GM12878 (cell line): ENCODE results near the gene B4GALT1. TPM values are rescaled to one million over a fixed set of nuclear protein-coding genes. Genes with fewer than 3 reads are reported as not detected.

Source experiments
- ATAC-seq: fragments of 200-7000 bp; cut with Tn5 transposase; 3 replicates; pipeline ENCODE4 v1.9.1; 2020; ENCODE audit warnings: mild to moderate bottlenecking, moderate library complexity
- BruUV-seq: library from RNA; stranded (reverse); fragments of 400-500 nt; replicated peaks from 2 replicates; lab custom pipeline; 2021; lab: Mats Ljungman, UMichigan
- CTCF ChIA-PET: fragments of 300-600 bp; sonication (Branson Sonifier 250); formaldehyde crosslinking; extraction: SDS; loops from one replicate; lab custom pipeline; 2021; ENCODE audit warnings: inconsistent platforms; lab: Yijun Ruan, JAX
- POLR2A ChIA-PET: fragments of 350-600 bp; formaldehyde crosslinking; extraction: SDS; loops from one replicate; lab custom pipeline; 2021; ENCODE audit warnings: inconsistent platforms; lab: Charles Lee
- RAD21 ChIA-PET: fragments of 300-600 bp; sonication (Branson Sonifier 250); formaldehyde crosslinking; loops from one replicate; lab custom pipeline; 2023; ENCODE audit warnings: antibody characterized with exemption; ENCODE audit not compliant: unreplicated experiment; lab: Charles Lee
- SMC1A ChIA-PET: fragments of 300-600 bp; sonication (Branson Sonifier 250); formaldehyde crosslinking; loops from one replicate; lab custom pipeline; 2023; ENCODE audit not compliant: unreplicated experiment, uncharacterized antibody; lab: Charles Lee
- DNase-seq: peaks from one replicate; pipeline ENCODE4 v3.0.0-alpha.2; 2011; ENCODE audit warnings: low read depth, low spot score
- FAIRE-seq: peaks from 3 replicates; lab custom pipeline; 2011; peaks lifted over from hg19 to GRCh38; lab: Jason Lieb, UNC
- H2AFZ ChIP-seq: 2 replicates; pipeline ENCODE4 v1.6.0; 2011; ENCODE audit warnings: low read depth, low read length, control low read depth; ENCODE audit not compliant: control insufficient read depth
- H3K27ac ChIP-seq: 2 replicates; pipeline ENCODE4 v1.5.1; 2011; ENCODE audit warnings: control low read depth; ENCODE audit not compliant: control insufficient read depth, insufficient read depth
- H3K27me3 ChIP-seq, 2 experiments: replicated peaks in 1 of 2; 2 replicates each; pipeline versions ENCODE4 v1.6.0 to v1.6.1; 2011; ENCODE audit warnings: low read length in 1 of 2; ENCODE audit not compliant: control insufficient read depth in 2 of 2, insufficient read depth in 2 of 2
- H3K36me3 ChIP-seq, 2 experiments: 2 replicates each; pipeline ENCODE4 v1.5.1; 2011; ENCODE audit warnings: low read length in 1 of 2; ENCODE audit not compliant: control insufficient read depth in 2 of 2, insufficient read depth in 2 of 2
- H3K4me1 ChIP-seq: 2 replicates; pipeline ENCODE4 v1.6.1; 2011; ENCODE audit warnings: mild to moderate bottlenecking, low read length, moderate library complexity, mixed read lengths; ENCODE audit not compliant: control insufficient read depth, insufficient read depth
- H3K4me2 ChIP-seq: 2 replicates; pipeline ENCODE4 v1.6.0; 2011; ENCODE audit warnings: control low read depth; ENCODE audit not compliant: control insufficient read depth, insufficient read depth
- H3K4me3 ChIP-seq: fragments of 200-600 bp; sonication (generic); 2 replicates; pipeline ENCODE4 v1.5.1; 2016
- H3K79me2 ChIP-seq: 2 replicates; pipeline ENCODE4 v1.6.0; 2011; ENCODE audit warnings: low read length; ENCODE audit not compliant: control insufficient read depth, insufficient read depth
- H3K9ac ChIP-seq: 2 replicates; pipeline ENCODE4 v1.8.0; 2011; ENCODE audit warnings: low read length, control low read depth, mixed read lengths; ENCODE audit not compliant: control insufficient read depth, insufficient read depth
- H3K9me3 ChIP-seq: replicated peaks from 3 replicates; pipeline ENCODE4 v1.5.1; 2011; ENCODE audit warnings: mild to moderate bottlenecking, low read length; ENCODE audit not compliant: control insufficient read depth, insufficient read depth
- H4K20me1 ChIP-seq: 2 replicates; pipeline ENCODE4 v1.6.0; 2011; ENCODE audit not compliant: control insufficient read depth, insufficient read depth
- CREB1 ChIP-seq: IDR thresholded peaks from 2 replicates; pipeline ENCODE4 v1.6.1; 2012; ENCODE audit warnings: low read depth, mild to moderate bottlenecking, inconsistent platforms
- ETV6 ChIP-seq, 2 experiments: fragments of 450-650 bp in 1 of 2; IDR thresholded peaks in 1 of 2; conservative IDR thresholded peaks in 1 of 2; 2 replicates each; pipeline ENCODE4 v1.6.1; 2014; ENCODE audit warnings: antibody characterized with exemption in 1 of 2, borderline replicate concordance in 1 of 2, low read depth in 1 of 2, mild to moderate bottlenecking in 1 of 2, moderate library complexity in 1 of 2
- FOS ChIP-seq: IDR thresholded peaks from 3 replicates; pipeline ENCODE4 v1.6.1; 2011; ENCODE audit warnings: borderline replicate concordance; ENCODE audit not compliant: insufficient read length; ENCODE audit errors: extremely low read depth
- HDAC6 ChIP-seq: fragments of 200-600 bp; sonication (generic); IDR thresholded peaks from one replicate; pipeline ENCODE4 v1.8.0; 2017; ENCODE audit warnings: antibody characterized with exemption; ENCODE audit not compliant: unreplicated experiment
- MAX ChIP-seq: IDR thresholded peaks from 2 replicates; pipeline ENCODE4 v1.6.1; 2012; ENCODE audit warnings: low read depth, low read length, improper control_type of control experiment
- MEF2A ChIP-seq: IDR thresholded peaks from 2 replicates; pipeline ENCODE4 v1.6.1; 2011; ENCODE audit warnings: low read depth, mild to moderate bottlenecking, low read length, moderate library complexity; ENCODE audit not compliant: insufficient read depth
- NBN ChIP-seq: fragments of 450-650 bp; IDR thresholded peaks from 2 replicates; pipeline ENCODE4 v1.6.1; 2016
- NFXL1 ChIP-seq: fragments of 450-650 bp; IDR thresholded peaks from 2 replicates; pipeline ENCODE4 v1.6.1; 2017; ENCODE audit warnings: antibody characterized with exemption, mild to moderate bottlenecking, borderline replicate concordance
- NR2F1 ChIP-seq: fragments of 450-650 bp; conservative IDR thresholded peaks from 2 replicates; pipeline ENCODE4 v1.6.1; 2017; ENCODE audit warnings: mild to moderate bottlenecking
- POLR2AphosphoS5 ChIP-seq: IDR thresholded peaks from 2 replicates; pipeline ENCODE4 v1.6.1; 2011; ENCODE audit warnings: mild to moderate bottlenecking, low read length, inconsistent platforms
- POU2F2 ChIP-seq: IDR thresholded peaks from 3 replicates; pipeline ENCODE4 v1.6.1; 2011; ENCODE audit warnings: low read depth, mild to moderate bottlenecking, low read length, borderline replicate concordance
- RCOR1 ChIP-seq: conservative IDR thresholded peaks from 2 replicates; pipeline ENCODE4 v1.6.1; 2012; ENCODE audit warnings: low read depth, low read length, improper control_type of control experiment
- WRNIP1 ChIP-seq: IDR thresholded peaks from 2 replicates; pipeline ENCODE4 v1.6.1; 2011; ENCODE audit warnings: low read depth, low read length, improper control_type of control experiment, borderline replicate concordance
- ZBTB11 ChIP-seq: fragments of 450-650 bp; formaldehyde crosslinking; IDR thresholded peaks from 2 replicates; pipeline ENCODE4 v1.5.0; 2022; ENCODE audit warnings: mild to moderate bottlenecking, missing genetic modification characterization
- ZSCAN29 ChIP-seq: fragments of 450-650 bp; IDR thresholded peaks from 2 replicates; pipeline ENCODE4 v1.6.1; 2017; ENCODE audit warnings: mild to moderate bottlenecking, moderate library complexity
- WGBS: methylation state at CpG from one replicate; pipeline ENCODE4 v1.1.6; 2016; ENCODE audit warnings: low lambda C conversion rate; ENCODE audit not compliant: insufficient replicate concordance, insufficient coverage; ENCODE audit errors: missing lambda C conversion rate; 5-methylcytosine and 5-hydroxymethylcytosine counted together
- in situ Hi-C: fragments of 300-500 bp; cut with MboI; formaldehyde crosslinking; loops from 9 replicates; pipeline ENCODE4 v1.14.3; 2018; ENCODE audit warnings: mixed read lengths
- intact Hi-C: fragments of 100-400 bp; cut with micrococcal nuclease; formaldehyde crosslinking; loops from one replicate; pipeline ENCODE4 v1.14.2; 2022; ENCODE audit not compliant: unreplicated experiment
- polyA plus RNA-seq, 11 experiments: library from polyadenylated mRNA; depleted of rRNA in 4 of 11; unstranded in 6 of 11; stranded (reverse) in 5 of 11; fragments of >200 nt; fragmentation: Nextera tagmentation in 4 of 11; fragmentation: Illumina TruSeq in 1 of 11; extraction: Ambion mirVana in 4 of 11; extraction: Trizol in 1 of 11; gene quantifications; 1 replicate in 1 of 11; 2 replicates in 10 of 11; pipeline versions ENCODE4 v1.2.1 to v1.2.3, GENCODE V29; 2011 to 2016; ENCODE audit warnings: inconsistent platforms in 2 of 11, missing spikeins in 2 of 11, low read depth in 1 of 11
- total RNA-seq, 4 experiments: library from RNA; depleted of rRNA in 3 of 4; stranded (reverse); fragments of >200 nt in 3 of 4; fragmentation: Illumina TruSeq in 1 of 4; extraction: Trizol in 1 of 4; gene quantifications; 2 replicates each; pipeline versions ENCODE4 v1.2.1 to v1.2.3, GENCODE V29; 2013 to 2021

B4GALT1 gene
- total and polyA plus RNA-seq, 10 of the 15 experiments (the other 5 are each of a cell fraction or from before 2014, with no cell fraction given): 12.7 to 79.0 (median 41.0) TPM

- RAD21 ChIA-PET: interaction anchor here (1.0 to 3.7 kb wide), 2 partner anchors 32 to 99 kb away, joined by 3 to 17 read pairs; no protein-coding TSS in a partner anchor
- H3K27me3 ChIP-seq: no peaks in the 10 kb centered on the region
- H3K9ac ChIP-seq: no peak overlapping the region
- DNase-seq (no peak), FAIRE-seq (no peak), ATAC-seq (no peak)
- H2AFZ ChIP-seq: no peak overlapping the region
- TF ChIP-seq MEF2A (no peak), NR2F1 (no peak), CREB1 (no peak), FOS (no peak), MAX (no peak), POU2F2 (no peak), WRNIP1 (no peak), NFXL1 (no peak), ETV6 (conservative IDR thresholded peaks at IDR 0.05 in 1 of 2, IDR thresholded peaks at IDR 0.05 in 1 of 2; ENCODE audit: borderline replicate concordance in 1 of 2, low read depth in 1 of 2) (no peak), ZBTB11 (CRISPR knock-in tag) (no peak), ZSCAN29 (no peak), HDAC6 (no peak), POLR2AphosphoS5 (no peak), NBN (no peak), RCOR1 (no peak)
- no peak overlapping the region for H3K4me2 ChIP-seq
- CTCF ChIA-PET: interaction anchor here (1.1 to 3.4 kb wide), 5 partner anchors 24 to 99 kb away, joined by 4 to 21 read pairs (median 6); no protein-coding TSS in a partner anchor
- H3K9me3 ChIP-seq: no peaks in the 10 kb centered on the region
- H3K27ac ChIP-seq: no peak overlapping the region
- peaks cover 53% of the 10 kb centered on the region for H3K4me1 ChIP-seq
- H4K20me1 ChIP-seq: no peaks in the 10 kb centered on the region; the same call in 1 of the 2 replicates
- intact Hi-C loops: loop anchor here (5.0 kb wide), 1 partner anchor 34 kb away; no protein-coding TSS in a partner anchor
- in situ Hi-C loops: no loop called here
- H3K36me3 ChIP-seq: peaks cover 22 to 39% of the 10 kb centered on the region in 2 experiments
- WGBS: 79% methylated on average over 5 of the region's 5 CpGs
- peaks cover 37% of the 10 kb centered on the region for H3K79me2 ChIP-seq
- POLR2A ChIA-PET: interaction anchor here (1.5 kb wide), 1 partner anchor 13 kb away, joined by 5 read pairs; no protein-coding TSS in a partner anchor
- no peak overlapping the region for H3K4me3 ChIP-seq
- SMC1A ChIA-PET: interaction anchor here (0.7 to 6.3 kb wide), 7 partner anchors 9 to 98 kb away, joined by 3 to 58 read pairs (median 6); partner anchors contain the start of gene B4GALT1
- no TSS peak for BruUV-seq
Observed at GRCh38 chr9:33127881-33128280, 39.3 kb downstream of the B4GALT1 start.
